ENCODE measurements around the gene SLC27A3.
"Not testable (repeated sequence)": the region's sequence is repeated elsewhere in the genome, so short reads cannot be mapped to it uniquely, and the experiment has no call there.

Gene SLC27A3

DNA sequence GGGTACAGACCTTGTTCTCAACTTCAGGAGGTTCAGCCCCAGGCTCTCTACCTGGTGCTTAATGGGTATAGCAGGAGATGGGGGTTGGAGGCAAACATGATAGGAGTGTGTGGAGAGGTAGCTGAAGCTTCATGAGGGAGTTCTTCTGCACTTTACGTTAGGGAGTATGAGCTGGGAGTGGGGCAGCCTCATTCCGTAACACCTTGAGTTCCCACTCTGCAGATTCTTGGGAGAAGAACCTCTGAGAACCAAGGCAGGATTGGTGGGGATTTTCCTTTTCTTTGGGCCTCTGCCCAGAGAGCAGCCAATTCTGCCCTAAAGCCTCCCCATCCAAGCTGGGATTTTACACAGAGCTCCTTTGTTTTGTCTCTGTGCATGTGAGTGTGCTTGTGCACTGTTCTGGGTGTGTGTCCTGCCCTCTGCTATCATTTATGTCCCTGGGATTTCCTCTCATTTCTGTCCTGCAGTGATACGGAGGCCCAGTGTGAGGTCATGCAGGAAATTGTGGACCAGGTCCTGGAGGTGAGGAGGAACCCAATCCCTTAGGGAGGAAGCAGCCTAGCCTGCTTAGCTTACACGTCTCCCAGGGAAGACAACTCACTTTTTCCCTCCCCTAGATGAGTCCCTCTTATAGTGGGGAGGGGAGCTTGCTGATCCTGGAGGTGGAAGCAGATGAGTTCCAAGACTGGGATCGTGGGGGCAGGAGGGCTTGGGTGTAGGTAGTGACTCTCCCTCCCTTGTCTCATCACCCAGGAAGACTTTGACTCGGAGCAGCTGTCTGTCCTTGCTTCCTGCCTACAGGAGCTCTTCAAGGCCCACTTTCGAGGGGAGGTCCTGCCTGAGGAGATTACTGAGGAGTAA lies 11.6 kb upstream of the SLC27A3 start:
- H3K4me3 ChIP-seq (ENCODE audit: low read depth, low read length), result no peak overlapping the region

DNA sequence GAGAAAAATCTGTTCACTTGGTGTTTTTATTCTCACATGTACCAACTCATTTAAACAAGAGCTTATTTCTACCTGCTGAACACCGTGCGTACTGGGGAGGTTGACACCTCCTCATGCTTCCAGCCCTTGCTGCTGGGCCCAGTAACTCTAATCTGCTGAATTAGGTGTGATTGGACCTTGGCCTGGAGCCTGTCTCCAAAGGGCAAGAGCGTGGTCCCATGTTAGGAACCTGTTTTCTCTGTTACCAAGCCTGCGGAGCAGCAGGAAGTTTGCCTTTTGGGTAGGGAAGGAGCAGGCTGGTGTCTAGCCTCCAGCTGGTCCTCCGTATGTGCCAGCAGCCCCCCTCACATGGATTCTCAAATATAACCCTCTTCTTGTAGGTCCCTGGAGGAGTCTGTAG lies 10.9 kb upstream of the SLC27A3 start:
- no peak overlapping the region for H3K4me3 ChIP-seq (ENCODE audit: low read depth, low read length)

DNA sequence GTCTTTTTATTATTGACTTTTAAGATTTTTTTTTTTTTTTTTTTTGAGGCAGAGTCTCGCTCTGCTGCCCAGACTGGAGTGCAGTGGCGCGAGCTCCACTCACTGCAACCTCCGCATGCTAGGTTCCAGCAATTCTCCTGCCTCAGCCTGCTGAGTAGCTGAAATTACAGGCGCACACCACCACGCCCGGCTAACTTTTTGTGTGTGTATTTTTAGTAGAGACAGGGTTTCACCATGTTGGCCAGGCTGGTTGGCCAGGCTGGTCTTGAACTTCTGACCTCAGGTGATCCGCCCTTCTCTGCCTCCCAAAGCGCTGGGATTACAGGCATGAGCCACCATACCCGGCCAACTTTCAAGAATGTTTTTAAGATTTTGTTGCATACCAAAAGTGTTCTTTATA lies 8.5 kb upstream of the SLC27A3 start:
- H3K4me3 ChIP-seq (ENCODE audit: low read depth, low read length), result not testable (repeated sequence)

DNA sequence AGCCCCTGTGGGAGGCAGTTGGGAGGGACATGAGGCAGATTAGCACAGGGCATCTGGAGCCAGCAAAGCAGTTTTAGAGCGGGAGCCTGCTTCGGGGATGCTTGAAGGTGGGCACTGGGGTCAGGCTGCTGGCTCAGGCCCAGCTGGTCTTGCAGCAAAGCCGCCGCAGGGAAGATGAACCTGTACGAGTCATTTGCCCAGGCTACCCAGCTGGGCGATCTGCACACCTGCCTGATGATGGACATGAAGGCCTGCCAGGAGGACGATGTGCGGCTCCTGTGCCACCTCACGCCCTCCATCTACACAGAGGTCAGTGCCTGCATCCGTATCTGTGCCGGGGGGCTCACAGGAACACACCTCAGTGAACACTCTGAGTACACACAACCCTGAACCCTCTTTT lies 7.7 kb upstream of the SLC27A3 start:
- H3K4me3 ChIP-seq (ENCODE audit: low read depth, low read length), result no peak overlapping the region

DNA sequence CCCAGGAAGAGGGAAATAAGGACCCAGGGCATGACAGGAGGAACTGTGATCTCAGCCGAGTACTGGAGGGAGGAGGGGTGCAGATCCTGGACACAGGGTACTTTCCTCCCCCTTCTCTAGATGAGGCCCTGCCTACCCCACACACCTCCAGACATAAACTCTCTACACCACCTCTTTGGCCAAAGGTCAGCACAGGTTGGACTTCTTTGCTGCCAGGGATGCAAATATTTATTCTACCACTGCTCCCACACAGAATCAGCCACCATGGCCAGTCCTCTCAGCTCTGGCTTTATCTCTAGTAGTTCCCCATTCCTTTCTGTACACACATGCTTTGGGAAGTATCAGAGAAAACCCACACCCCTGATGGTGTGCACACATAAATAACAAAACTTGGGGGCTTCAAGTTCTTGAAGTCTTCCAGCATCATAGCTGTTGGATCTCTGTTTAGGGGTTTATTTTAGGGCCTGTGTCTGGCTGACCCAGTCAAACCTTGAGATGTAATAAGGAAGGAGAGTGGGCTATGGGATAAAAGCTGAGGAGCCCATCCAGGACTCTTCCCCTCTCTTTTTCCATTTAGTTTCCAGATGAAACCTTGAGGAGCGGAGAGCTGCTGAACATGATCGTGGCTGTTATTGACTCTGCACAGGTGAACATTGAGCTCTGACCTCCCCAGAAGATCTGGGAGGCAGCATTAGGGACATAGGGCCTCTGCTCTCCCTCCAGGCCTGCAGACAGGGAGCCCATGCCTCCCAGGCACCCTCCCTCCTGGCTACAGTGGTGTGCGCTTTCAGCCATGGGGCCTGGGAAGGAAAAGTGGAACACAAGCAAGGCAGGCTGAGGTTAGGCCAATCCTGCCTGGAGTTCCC lies 6.7 kb upstream of the SLC27A3 start:
- H3K4me3 ChIP-seq (ENCODE audit: low read depth, low read length), result no peak overlapping the region

DNA sequence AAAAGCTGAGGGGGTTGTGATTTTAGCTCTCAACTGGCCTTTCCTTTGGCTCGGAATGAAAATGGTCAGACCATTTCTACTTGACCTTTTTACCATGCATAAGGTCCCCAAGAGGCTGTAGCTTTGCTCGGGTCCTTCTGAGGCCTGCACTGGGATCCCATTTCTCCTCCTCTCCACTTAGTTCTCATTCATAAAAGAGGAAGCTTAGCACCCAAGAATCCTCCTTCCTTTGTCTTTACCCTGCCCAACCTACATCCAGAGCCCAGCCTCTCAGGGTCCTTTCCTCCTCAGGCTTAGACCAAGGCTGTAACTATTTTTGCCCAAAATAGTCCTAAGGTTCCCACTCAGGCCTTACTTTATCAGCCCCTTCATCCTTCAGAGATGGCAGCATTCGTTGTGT lies 6.0 kb upstream of the SLC27A3 start:
- H3K4me3 ChIP-seq (ENCODE audit: low read depth, low read length), result no peak overlapping the region

DNA sequence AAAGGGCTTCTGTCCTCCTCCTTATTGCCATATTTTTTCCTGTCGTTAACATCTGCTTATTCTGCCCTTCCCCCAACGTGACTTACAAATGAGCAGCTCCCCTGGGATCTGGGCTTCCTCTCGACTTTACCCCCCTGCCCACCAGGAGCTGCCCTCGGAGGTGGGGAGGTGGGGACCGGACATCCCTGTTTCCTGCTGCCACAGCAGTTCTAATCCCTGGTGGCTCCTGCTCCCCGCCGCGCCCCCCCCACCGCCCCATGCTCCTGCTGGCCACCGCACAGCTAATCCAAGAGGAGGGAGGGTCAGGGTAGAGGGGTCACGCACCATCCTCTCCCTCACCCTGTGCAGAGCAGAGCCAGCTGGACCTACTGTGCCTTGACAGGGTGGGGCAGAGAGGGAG lies 4.4 kb upstream of the SLC27A3 start:
- no peak overlapping the region for H3K4me3 ChIP-seq (ENCODE audit: low read depth, low read length)

DNA sequence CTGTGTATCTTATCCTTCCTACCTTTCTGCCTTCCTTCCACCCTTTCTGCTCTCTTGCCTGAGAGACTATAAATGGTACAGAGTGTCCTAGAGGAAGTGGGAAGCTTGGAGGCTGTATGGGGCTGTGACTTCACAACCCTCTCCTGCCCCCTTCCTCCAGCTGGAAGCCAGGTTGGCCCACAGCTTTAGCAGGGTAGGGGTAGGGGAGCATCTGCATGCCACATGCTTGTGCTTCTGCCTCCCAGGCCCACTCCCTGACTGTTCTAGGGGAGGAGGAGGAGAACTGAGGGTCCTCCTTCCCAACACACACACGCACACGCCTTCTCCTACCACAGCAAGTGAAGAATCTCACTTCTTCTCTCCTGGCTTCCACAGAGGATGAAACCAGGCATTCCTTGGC lies 3.9 kb upstream of the SLC27A3 start:
- H3K4me3 ChIP-seq (ENCODE audit: low read depth, low read length), result no peak overlapping the region

DNA sequence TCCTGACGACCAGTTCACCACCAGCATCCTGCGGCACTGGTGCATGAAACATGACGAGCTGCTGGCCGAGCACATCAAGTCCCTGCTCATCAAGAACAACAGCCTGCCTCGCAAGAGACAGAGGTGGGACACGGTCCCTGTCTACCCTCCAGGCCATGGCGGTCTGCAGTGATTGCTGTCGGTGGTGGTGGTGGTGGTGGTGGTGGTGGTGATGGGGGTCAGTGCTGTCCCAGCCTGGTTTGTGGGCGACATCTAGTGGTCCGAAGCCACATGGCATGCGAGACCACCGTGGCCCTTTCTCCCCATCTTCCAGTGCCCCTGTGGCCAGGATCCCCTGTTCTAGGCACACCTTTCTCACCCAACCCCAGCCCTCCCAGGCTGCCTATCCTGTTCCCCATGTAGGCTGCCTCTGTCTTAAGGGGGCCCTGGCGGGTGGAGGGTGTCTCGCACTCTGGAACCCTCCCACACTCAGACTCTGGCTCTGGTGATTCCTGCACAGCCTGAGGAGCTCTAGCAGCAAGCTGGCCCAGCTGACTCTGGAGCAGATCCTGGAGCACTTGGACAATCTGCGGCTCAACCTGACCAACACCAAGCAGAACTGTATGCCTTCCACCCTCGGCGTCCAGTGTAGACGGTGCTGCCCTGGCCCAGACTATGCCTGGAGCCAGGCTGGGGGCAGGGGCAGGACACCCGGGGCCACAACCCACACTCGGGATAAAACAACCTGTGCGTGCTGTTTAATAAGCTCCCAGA lies 3.2 kb upstream of the SLC27A3 start:
- no peak overlapping the region for H3K4me3 ChIP-seq (ENCODE audit: low read depth, low read length)

DNA sequence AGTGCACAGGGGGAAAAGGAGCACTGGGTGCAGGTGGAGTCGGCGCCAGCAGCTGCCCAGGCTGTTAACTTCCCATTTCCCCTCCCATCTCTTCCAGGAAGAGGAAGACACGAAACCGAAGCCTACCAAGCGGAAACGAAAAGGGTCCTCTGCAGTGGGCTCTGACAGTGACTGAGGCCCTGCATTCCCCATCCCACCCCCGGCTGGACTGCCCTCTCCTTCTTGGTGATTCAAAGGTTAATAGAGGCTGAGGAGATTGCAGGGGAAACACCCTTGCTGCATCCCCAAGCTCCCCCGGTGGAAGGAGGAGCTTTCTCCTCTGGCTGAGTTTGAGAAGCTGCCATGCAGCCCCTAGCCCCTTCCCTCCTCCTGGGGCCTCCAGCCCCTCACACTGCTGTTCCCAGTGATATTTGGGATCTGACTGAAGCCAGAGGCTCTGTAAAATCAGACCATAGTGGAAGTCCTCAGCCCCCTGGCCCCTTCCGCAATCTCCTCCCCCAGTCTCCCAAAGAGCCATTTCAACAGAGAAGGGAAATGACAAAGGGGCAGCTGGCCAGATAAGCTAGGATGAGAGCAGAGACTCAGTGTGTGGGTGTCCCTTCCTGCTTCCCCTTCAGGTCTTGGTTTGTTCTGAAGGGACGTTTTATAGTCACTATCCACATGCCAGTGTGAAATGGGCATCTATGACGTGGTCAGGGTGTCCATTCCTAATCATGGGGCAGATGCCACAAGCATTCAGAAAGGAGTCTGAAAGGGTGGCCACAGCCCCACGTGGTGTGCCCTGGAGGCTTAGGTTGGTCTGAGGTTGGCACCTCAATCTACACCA lies 1.9 kb upstream of the SLC27A3 start:
- no peak overlapping the region for H3K4me3 ChIP-seq (ENCODE audit: low read depth, low read length)

DNA sequence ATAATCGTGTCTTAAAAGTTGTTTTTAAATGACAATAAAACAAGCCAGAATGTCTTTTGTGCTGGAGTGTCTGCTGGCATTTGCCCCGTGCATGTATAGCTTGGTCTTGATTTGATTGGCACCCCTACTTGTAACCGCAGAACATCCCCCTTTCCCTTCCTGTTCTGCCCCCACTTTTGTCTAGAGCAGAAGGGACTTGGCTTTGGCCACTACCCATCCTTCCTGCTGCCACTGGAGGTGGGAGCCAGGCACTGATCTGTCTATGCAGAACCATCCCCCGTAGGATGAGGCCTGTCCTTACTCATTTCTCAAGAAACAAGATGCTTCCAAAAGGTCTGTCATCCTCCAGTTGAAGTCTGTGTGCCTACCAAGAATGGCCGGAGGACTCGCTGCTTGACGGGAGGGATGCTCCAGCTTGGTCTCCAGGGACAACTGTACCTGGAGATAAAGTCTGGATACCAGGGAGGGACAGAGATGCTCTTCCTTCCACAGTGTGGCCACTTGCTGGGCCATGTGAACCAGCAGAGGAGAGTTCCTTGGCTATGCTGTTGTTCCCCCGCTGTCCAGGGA lies 1.1 kb upstream of the SLC27A3 start:
- no peak overlapping the region for H3K4me3 ChIP-seq (ENCODE audit: low read depth, low read length)

DNA sequence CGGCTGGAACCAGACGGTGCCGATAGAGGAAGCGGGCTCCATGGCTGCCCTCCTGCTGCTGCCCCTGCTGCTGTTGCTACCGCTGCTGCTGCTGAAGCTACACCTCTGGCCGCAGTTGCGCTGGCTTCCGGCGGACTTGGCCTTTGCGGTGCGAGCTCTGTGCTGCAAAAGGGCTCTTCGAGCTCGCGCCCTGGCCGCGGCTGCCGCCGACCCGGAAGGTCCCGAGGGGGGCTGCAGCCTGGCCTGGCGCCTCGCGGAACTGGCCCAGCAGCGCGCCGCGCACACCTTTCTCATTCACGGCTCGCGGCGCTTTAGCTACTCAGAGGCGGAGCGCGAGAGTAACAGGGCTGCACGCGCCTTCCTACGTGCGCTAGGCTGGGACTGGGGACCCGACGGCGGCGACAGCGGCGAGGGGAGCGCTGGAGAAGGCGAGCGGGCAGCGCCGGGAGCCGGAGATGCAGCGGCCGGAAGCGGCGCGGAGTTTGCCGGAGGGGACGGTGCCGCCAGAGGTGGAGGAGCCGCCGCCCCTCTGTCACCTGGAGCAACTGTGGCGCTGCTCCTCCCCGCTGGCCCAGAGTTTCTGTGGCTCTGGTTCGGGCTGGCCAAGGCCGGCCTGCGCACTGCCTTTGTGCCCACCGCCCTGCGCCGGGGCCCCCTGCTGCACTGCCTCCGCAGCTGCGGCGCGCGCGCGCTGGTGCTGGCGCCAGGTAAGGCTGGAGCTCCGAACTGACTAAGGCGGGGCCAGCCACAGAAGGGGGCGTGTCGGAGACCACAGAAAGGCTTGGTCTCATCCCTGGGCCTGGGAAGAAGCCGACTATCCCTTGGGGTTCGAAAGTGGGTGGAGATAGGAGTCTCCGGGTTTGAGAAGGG lies 486 bp downstream of the SLC27A3 start:
- H3K4me3 ChIP-seq (ENCODE audit: low read depth, low read length), result peak overlapping the region; percentile 79

DNA sequence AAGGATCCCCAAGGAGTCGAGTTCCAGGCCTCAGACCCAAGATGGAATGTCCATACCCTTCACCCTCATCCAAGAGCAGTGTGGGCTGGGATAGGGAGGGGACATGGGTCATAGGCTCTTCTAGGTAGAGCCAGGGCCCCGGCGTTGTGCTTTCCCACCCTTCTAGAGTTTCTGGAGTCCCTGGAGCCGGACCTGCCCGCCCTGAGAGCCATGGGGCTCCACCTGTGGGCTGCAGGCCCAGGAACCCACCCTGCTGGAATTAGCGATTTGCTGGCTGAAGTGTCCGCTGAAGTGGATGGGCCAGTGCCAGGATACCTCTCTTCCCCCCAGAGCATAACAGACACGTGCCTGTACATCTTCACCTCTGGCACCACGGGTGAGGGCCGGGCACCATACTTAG lies 1.1 kb downstream of the SLC27A3 start:
- peak overlapping the region; percentile 79 for H3K4me3 ChIP-seq (ENCODE audit: low read depth, low read length)

DNA sequence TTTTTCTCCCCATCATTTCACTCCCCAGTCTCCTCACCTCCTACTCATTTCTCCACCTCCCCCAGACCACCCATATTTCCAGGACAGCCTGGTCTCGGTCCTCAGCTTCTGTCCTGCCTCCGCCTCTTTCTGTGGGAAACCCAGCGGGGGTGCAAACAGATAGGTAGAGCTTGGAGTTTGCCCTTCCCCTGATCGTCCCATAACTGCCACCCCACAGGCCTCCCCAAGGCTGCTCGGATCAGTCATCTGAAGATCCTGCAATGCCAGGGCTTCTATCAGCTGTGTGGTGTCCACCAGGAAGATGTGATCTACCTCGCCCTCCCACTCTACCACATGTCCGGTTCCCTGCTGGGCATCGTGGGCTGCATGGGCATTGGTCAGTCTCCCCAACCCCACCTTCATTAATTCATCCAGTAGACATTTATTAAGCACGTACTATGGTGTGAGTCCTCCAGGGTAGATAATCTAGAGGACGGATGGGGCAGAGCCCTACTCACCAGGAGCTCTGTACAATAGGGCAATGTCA lies 1.7 kb downstream of the SLC27A3 start:
- no peak overlapping the region for H3K4me3 ChIP-seq (ENCODE audit: low read depth, low read length)

DNA sequence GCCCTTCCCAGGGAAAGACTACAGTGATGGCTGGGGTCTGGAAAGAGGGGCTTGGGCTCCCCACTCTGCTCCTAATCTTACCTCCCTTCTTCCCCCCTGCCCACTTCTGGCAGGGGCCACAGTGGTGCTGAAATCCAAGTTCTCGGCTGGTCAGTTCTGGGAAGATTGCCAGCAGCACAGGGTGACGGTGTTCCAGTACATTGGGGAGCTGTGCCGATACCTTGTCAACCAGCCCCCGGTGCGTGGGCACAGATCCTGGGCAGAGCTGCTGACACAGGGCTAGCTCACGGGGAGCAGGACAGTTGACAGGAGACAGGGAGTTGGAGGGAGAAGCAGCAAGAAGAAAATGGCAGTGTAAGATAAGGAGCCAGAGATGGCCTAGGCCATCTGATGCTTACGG lies 2.4 kb downstream of the SLC27A3 start:
- no peak overlapping the region for H3K4me3 ChIP-seq (ENCODE audit: low read depth, low read length)

DNA sequence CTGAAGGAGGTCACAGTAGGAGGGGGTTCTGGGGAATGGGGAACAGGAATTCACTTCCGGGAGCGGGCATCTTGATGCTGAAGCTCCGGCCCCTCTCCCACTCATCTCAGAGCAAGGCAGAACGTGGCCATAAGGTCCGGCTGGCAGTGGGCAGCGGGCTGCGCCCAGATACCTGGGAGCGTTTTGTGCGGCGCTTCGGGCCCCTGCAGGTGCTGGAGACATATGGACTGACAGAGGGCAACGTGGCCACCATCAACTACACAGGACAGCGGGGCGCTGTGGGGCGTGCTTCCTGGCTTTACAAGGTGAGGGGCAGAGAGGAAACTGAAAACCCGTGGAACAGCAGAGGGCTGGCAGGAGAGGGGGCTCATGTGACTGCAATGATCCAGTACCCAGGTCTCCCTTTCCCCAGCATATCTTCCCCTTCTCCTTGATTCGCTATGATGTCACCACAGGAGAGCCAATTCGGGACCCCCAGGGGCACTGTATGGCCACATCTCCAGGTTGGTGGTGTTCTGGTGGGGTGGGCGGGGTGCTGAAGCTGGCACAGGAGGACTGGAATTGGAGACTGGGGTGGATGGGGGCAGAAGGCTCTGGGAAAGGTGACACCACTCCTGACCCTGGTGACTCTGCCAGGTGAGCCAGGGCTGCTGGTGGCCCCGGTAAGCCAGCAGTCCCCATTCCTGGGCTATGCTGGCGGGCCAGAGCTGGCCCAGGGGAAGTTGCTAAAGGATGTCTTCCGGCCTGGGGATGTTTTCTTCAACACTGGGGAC lies 3.0 kb downstream of the SLC27A3 start:
- no peak overlapping the region for H3K4me3 ChIP-seq (ENCODE audit: low read depth, low read length)

DNA sequence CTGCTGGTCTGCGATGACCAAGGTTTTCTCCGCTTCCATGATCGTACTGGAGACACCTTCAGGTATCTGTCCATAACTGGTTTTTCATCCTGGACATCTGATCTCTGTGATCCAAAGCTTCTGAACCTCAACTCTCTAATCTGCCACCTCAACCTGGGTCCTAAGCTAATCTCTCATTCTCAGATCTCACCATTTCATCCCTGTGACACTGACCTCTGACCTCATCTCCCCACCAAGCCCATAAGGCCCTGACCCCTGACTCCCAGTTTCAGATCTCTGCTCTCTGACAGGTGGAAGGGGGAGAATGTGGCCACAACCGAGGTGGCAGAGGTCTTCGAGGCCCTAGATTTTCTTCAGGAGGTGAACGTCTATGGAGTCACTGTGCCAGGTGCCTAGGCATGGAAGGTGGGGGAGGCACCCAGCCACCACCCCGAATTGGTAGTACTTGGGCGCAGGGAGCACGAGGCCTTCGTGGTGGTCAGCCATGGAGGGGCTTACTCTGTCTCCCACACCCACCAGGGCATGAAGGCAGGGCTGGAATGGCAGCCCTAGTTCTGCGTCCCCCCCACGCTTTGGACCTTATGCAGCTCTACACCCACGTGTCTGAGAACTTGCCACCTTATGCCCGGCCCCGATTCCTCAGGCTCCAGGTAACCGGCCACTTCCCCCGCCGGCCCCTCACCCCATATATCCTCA lies 3.8 kb downstream of the SLC27A3 start:
- H3K4me3 ChIP-seq (ENCODE audit: low read depth, low read length), result no peak overlapping the region

All from iPS-11a (cell line).